ENCODE results near the gene EXOC3. TPM values are rescaled to one million over a fixed set of nuclear protein-coding genes. Genes with fewer than 3 reads are reported as not detected.

EXOC3 gene
- total RNA-seq (ENCODE audit: low replicate concordance) = 37.6 and 61.7 TPM in 2 replicates

GRCh38 chr5:442335-443238 lies at the start of gene EXOC3:
Gene EXOC3 (plus strand): TSS chr5:443176. CDS start chr5:446206, 3,030 bp downstream.

Other genes with a start within 250 kb of the EXOC3 start
- 3.5 and 7.4 TPM in 2 replicates for gene CCDC127, start 225.0 kb upstream of the EXOC3 start, total RNA-seq (ENCODE audit: low replicate concordance)
- 116 and 274 TPM in 2 replicates for gene SDHA, start 224.9 kb upstream of the EXOC3 start, total RNA-seq (ENCODE audit: low replicate concordance)
- 146 and 270 TPM in 2 replicates for gene PDCD6, start 171.5 kb upstream of the EXOC3 start, total RNA-seq (ENCODE audit: low replicate concordance)
- gene AHRR, start 121.5 kb upstream of the EXOC3 start, total RNA-seq (ENCODE audit: low replicate concordance) = 7.6 and 10.7 TPM in 2 replicates
- gene SLC9A3, start 81.3 kb downstream of the EXOC3 start, total RNA-seq (ENCODE audit: low replicate concordance) = 0.12 and 0.60 TPM in 2 replicates
- gene CEP72, start 169.2 kb downstream of the EXOC3 start, total RNA-seq (ENCODE audit: low replicate concordance) = 0.82 and 1.7 TPM in 2 replicates